ENCODE measurements around the gene RPS21. TPM values are rescaled to one million over a fixed set of nuclear protein-coding genes. Genes with fewer than 3 reads are reported as not detected.

RPS21 gene
- total RNA-seq, 1 experiment from 2014 or later = 2,488 TPM

- CTCF ChIA-PET = no interaction called here
- Histone ChIP-seq H3K9me2 (ENCODE audit: insufficient read depth) (no peaks in the 10 kb centered on the region), H2AFZ (ENCODE audit: low read depth, low read length, poor library complexity, severe bottlenecking) (no peak overlapping the region), H3K9ac (ENCODE audit: low read length) (no peak overlapping the region), H3K27ac (ENCODE audit: low read depth, low read length) (peak overlapping the region; percentile 91; the same call in 1 of the 2 replicates), H3K4me2 (ENCODE audit: low read length) (no peak overlapping the region), H4K20me1 (ENCODE audit: insufficient read depth) (no peaks in the 10 kb centered on the region), H3K79me2 (ENCODE audit: insufficient read depth, low read length) (peaks cover 72% of the 10 kb centered on the region), H3K27me3 (ENCODE audit: insufficient read depth, low read length) (no peaks in the 10 kb centered on the region), H3K4me1 (ENCODE audit: control insufficient read depth in 1 of 2, insufficient read depth in 2 of 2, low read length in 2 of 2) (peaks cover 63 to 88% of the 10 kb centered on the region in 2 experiments), H3K36me3 (ENCODE audit: control insufficient read depth in 1 of 2, insufficient read depth in 2 of 2, low read length in 2 of 2) (peaks cover 3 to 25% of the 10 kb centered on the region in 2 experiments; a peak in 2 of 4 replicates), H3K9me3 (ENCODE audit: control insufficient read depth in 1 of 2, insufficient read depth in 1 of 2, low read depth in 1 of 2, low read length in 2 of 2) (no peaks in the 10 kb centered on the region), H3K4me3 (replicated peaks in 1 of 2; ENCODE audit: low read depth in 1 of 2, low read length in 2 of 2) (no peak overlapping the region)
- no TSS peak for BruUV-seq (replicated peaks)
- intact Hi-C loops (cut with micrococcal nuclease) = no loop called here
- TF ChIP-seq MAX (IDR thresholded peaks at IDR 0.05) (no peak), EGR1 (IDR thresholded peaks at IDR 0.05; ENCODE audit: low read depth) (no peak), CBX3 (IDR thresholded peaks at IDR 0.05; ENCODE audit: low read depth) (no peak), ELF1 (IDR thresholded peaks at IDR 0.05; ENCODE audit: borderline replicate concordance, low read depth) (no peak), ZNF274 (IDR thresholded peaks at IDR 0.05; ENCODE audit: low read depth, low read length) (no peak), CTCF (IDR thresholded peaks at IDR 0.05 in 2 of 3, conservative IDR thresholded peaks at IDR 0.05 in 1 of 3; ENCODE audit: borderline replicate concordance in 1 of 3, insufficient read depth in 1 of 3, low read depth in 2 of 3, low read length in 2 of 3) (no peak), YY1 (IDR thresholded peaks at IDR 0.05; ENCODE audit: extremely low read depth, insufficient replicate concordance, low read depth, low read length) (no peak), CEBPB (IDR thresholded peaks at IDR 0.05; ENCODE audit: low read depth) (no peak)
- no peak for DNase-seq (ENCODE audit: low read depth, low spot score)
- RAD21 ChIA-PET (ENCODE audit: low non-redundant PET in 1 of 2, low total read pairs in 2 of 2, uncharacterized antibody in 2 of 2, unreplicated experiment in 2 of 2) = no interaction called here
- POLR2A ChIA-PET = no interaction called here
- no peak for ATAC-seq
Measured at GRCh38 chr20:62354031-62354808, 32.7 kb upstream of the RPS21 start.

Data from HCT116 (cell line).